ENCODE measurements around the gene EPX. TPM values are rescaled to one million over a fixed set of nuclear protein-coding genes. Genes with fewer than 3 reads are reported as not detected.

Gene EPX
- total RNA-seq, 1 experiment from 2014 or later = not detected

GRCh38 chr17:58239987-58240386 lies 47.5 kb downstream of the EPX start:
- Histone ChIP-seq H3K79me2 (ENCODE audit: insufficient read depth, low read length) (no peaks in the 10 kb centered on the region), H3K9me3 (ENCODE audit: control insufficient read depth in 1 of 2, insufficient read depth in 1 of 2, low read depth in 1 of 2, low read length in 2 of 2) (no peaks in the 10 kb centered on the region), H3K4me3 (replicated peaks in 1 of 2; ENCODE audit: low read depth in 1 of 2, low read length in 2 of 2) (no peak overlapping the region), H3K9me2 (ENCODE audit: insufficient read depth) (no peaks in the 10 kb centered on the region), H3K36me3 (ENCODE audit: control insufficient read depth in 1 of 2, insufficient read depth in 2 of 2, low read length in 2 of 2) (no peaks in the 10 kb centered on the region), H3K4me1 (ENCODE audit: control insufficient read depth in 1 of 2, insufficient read depth in 2 of 2, low read length in 2 of 2) (no peaks in the 10 kb centered on the region), H4K20me1 (ENCODE audit: insufficient read depth) (no peaks in the 10 kb centered on the region), H3K27me3 (ENCODE audit: insufficient read depth, low read length) (peaks cover 87% of the 10 kb centered on the region), H3K4me2 (ENCODE audit: low read length) (no peak overlapping the region), H2AFZ (ENCODE audit: low read depth, low read length, poor library complexity, severe bottlenecking) (no peak overlapping the region), H3K9ac (ENCODE audit: low read length) (no peak overlapping the region), H3K27ac (ENCODE audit: low read depth, low read length) (no peak overlapping the region)
- CTCF ChIA-PET = no interaction called here
- no TSS peak for BruUV-seq (replicated peaks)
- intact Hi-C loops (cut with micrococcal nuclease) = no loop called here
- POLR2A ChIA-PET = no interaction called here
- ATAC-seq (no peak), DNase-seq (ENCODE audit: low read depth, low spot score) (no peak)
- no peak for TF ChIP-seq CBX3 (IDR thresholded peaks at IDR 0.05; ENCODE audit: low read depth)
- no peak for TF ChIP-seq SIN3A (IDR thresholded peaks at IDR 0.05; ENCODE audit: low read depth)
- no peak for TF ChIP-seq ATF3 (IDR thresholded peaks at IDR 0.05)
- no peak for TF ChIP-seq RAD21 (IDR thresholded peaks at IDR 0.05; ENCODE audit: low read depth)
- RAD21 ChIA-PET (ENCODE audit: low non-redundant PET in 1 of 2, low total read pairs in 2 of 2, uncharacterized antibody in 2 of 2, unreplicated experiment in 2 of 2) = no interaction called here

GRCh38 chr17:58242171-58242784 lies 49.8 kb downstream of the EPX start:
- CTCF ChIA-PET = interaction anchor here (0.6 kb wide), 1 partner anchor 8 kb away, joined by 3 read pairs; no protein-coding TSS in a partner anchor
- DNase-seq (ENCODE audit: low read depth, low spot score) = no peak
- RAD21 ChIA-PET (ENCODE audit: low non-redundant PET in 1 of 2, low total read pairs in 2 of 2, uncharacterized antibody in 2 of 2, unreplicated experiment in 2 of 2) = no interaction called here
- Histone ChIP-seq H3K9me2 (ENCODE audit: insufficient read depth) (no peaks in the 10 kb centered on the region), H3K27me3 (ENCODE audit: insufficient read depth, low read length) (peaks cover 64% of the 10 kb centered on the region), H3K9ac (ENCODE audit: low read length) (no peak overlapping the region), H3K4me3 (replicated peaks in 1 of 2; ENCODE audit: low read depth in 1 of 2, low read length in 2 of 2) (no peak overlapping the region), H2AFZ (ENCODE audit: low read depth, low read length, poor library complexity, severe bottlenecking) (no peak overlapping the region), H3K27ac (ENCODE audit: low read depth, low read length) (no peak overlapping the region), H3K4me1 (ENCODE audit: control insufficient read depth in 1 of 2, insufficient read depth in 2 of 2, low read length in 2 of 2) (no peaks in the 10 kb centered on the region), H3K4me2 (ENCODE audit: low read length) (no peak overlapping the region), H3K9me3 (ENCODE audit: control insufficient read depth in 1 of 2, insufficient read depth in 1 of 2, low read depth in 1 of 2, low read length in 2 of 2) (no peaks in the 10 kb centered on the region), H3K79me2 (ENCODE audit: insufficient read depth, low read length) (no peaks in the 10 kb centered on the region), H3K36me3 (ENCODE audit: control insufficient read depth in 1 of 2, insufficient read depth in 2 of 2, low read length in 2 of 2) (no peaks in the 10 kb centered on the region), H4K20me1 (ENCODE audit: insufficient read depth) (no peaks in the 10 kb centered on the region)
- ATAC-seq = no peak
- no peak for TF ChIP-seq EZH2 (IDR thresholded peaks at IDR 0.05)
- BruUV-seq (replicated peaks) = no TSS peak
- intact Hi-C loops (cut with micrococcal nuclease) = no loop called here
- POLR2A ChIA-PET = no interaction called here
